ENCODE measurements around the gene SELENOP. TPM values are rescaled to one million over a fixed set of nuclear protein-coding genes. Genes with fewer than 3 reads are reported as not detected.

Gene SELENOP
- total and polyA plus RNA-seq, 2 of the 13 experiments (the other 11 are each of a cell fraction or from before 2014, with no cell fraction given), result 1,895 to 2,083 TPM

GRCh38 chr5:42799668-42800114 is 12.0 kb downstream of the SELENOP start (continued):
- TF ChIP-seq ZBTB40 (IDR thresholded peaks at IDR 0.05) (no peak), ZBTB40 (CRISPR knock-in tag; IDR thresholded peaks at IDR 0.05) (no peak), ATF7-NPFF (CRISPR knock-in tag; IDR thresholded peaks at IDR 0.05; ENCODE audit: low read depth) (no peak), MZF1 (CRISPR knock-in tag; IDR thresholded peaks at IDR 0.05; ENCODE audit: borderline replicate concordance) (no peak), RFXANK (CRISPR knock-in tag; IDR thresholded peaks at IDR 0.05) (no peak), BRCA1 (CRISPR knock-in tag; IDR thresholded peaks at IDR 0.05) (no peak), AFF4 (CRISPR knock-in tag; IDR thresholded peaks at IDR 0.05) (peak; percentile 28; the same call in 1 of the 2 replicates), ARID3A (IDR thresholded peaks at IDR 0.05; ENCODE audit: low read depth, low read length) (peak; percentile 25; the same call in 1 of the 2 replicates), SSRP1 (CRISPR knock-in tag; IDR thresholded peaks at IDR 0.05) (peak; percentile 94; the same call in 1 of the 2 replicates), ZBTB10 (CRISPR knock-in tag; IDR thresholded peaks at IDR 0.05; ENCODE audit: borderline replicate concordance) (no peak), HIVEP1 (CRISPR knock-in tag; IDR thresholded peaks at IDR 0.05) (no peak), ZNF660 (CRISPR knock-in tag; IDR thresholded peaks at IDR 0.05; ENCODE audit: borderline replicate concordance, low read depth) (no peak), NFYB (CRISPR knock-in tag; IDR thresholded peaks at IDR 0.05) (no peak)
